K562 (cell line): ENCODE results near the gene HDAC10. TPM values are rescaled to one million over a fixed set of nuclear protein-coding genes. Genes with fewer than 3 reads are reported as not detected.

Source experiments
- ATAC-seq: fragments of 200-7000 bp; cut with Tn5 transposase; 3 replicates; pipeline ENCODE4 v1.9.1; 2020; ENCODE audit warnings: moderate library complexity
- BruUV-seq: library from RNA; stranded (reverse); fragments of 400-500 nt; replicated peaks from 2 replicates; lab custom pipeline; 2021; lab: Mats Ljungman, UMichigan
- CTCF ChIA-PET: fragments of 300-600 bp; formaldehyde crosslinking; extraction: SDS; loops from one replicate; lab custom pipeline; 2021; ENCODE audit warnings: low intra/inter-chr PET ratio; lab: Yijun Ruan, JAX
- POLR2A ChIA-PET: fragments of 300-600, 350-650 bp; sonication (Branson Sonifier 250); formaldehyde crosslinking; extraction: SDS; loops from one replicate; lab custom pipeline; 2021; ENCODE audit warnings: antibody characterized with exemption, inconsistent platforms; lab: Yijun Ruan, JAX
- DNase-seq, 4 experiments: peaks; one replicate each; pipeline versions ENCODE4 v3.0.0 to v3.0.0-alpha.2; 2011 to 2018; ENCODE audit warnings: low spot score in 3 of 4, mixed read lengths in 3 of 4; ENCODE audit errors: extremely low read depth in 1 of 4
- FAIRE-seq: peaks from 2 replicates; lab custom pipeline; 2011; peaks lifted over from hg19 to GRCh38; lab: Jason Lieb, UNC
- H2AFZ ChIP-seq: 2 replicates; pipeline ENCODE4 v1.6.0; 2011; ENCODE audit warnings: low read depth, low read length, control low read depth, inconsistent platforms
- H3K27ac ChIP-seq: fragments of 200-600 bp; 3 replicates; pipeline ENCODE4 v1.8.0; 2011; ENCODE audit warnings: low read depth, mild to moderate bottlenecking, control low read depth, inconsistent platforms, low read length, moderate library complexity, mixed read lengths; ENCODE audit errors: extremely low read depth
- H3K27me3 ChIP-seq, 2 experiments: fragments of 300-600 bp in 1 of 2; 2 replicates in 1 of 2; 3 replicates in 1 of 2; pipeline versions ENCODE4 v1.6.0 to v1.8.0; 2011; ENCODE audit warnings: inconsistent platforms in 2 of 2, low read length in 2 of 2, mild to moderate bottlenecking in 1 of 2, mixed read lengths in 1 of 2, moderate library complexity in 1 of 2; ENCODE audit not compliant: control insufficient read depth in 2 of 2, insufficient read depth in 2 of 2
- H3K36me3 ChIP-seq: fragments of 300-600 bp; 3 replicates; pipeline ENCODE4 v1.8.0; 2011; ENCODE audit warnings: mild to moderate bottlenecking, low read length, inconsistent platforms; ENCODE audit not compliant: control insufficient read depth, insufficient read depth
- H3K4me1 ChIP-seq, 2 experiments: fragments of 200-600 bp in 1 of 2; replicated peaks in 1 of 2; 2 replicates in 1 of 2; 3 replicates in 1 of 2; pipeline versions ENCODE4 v1.5.1 to v1.8.0; 2011; ENCODE audit warnings: inconsistent platforms in 2 of 2, low read length in 2 of 2, mild to moderate bottlenecking in 1 of 2, mixed read lengths in 1 of 2, moderate library complexity in 1 of 2; ENCODE audit not compliant: control insufficient read depth in 2 of 2, insufficient read depth in 2 of 2
- H3K4me2 ChIP-seq: 2 replicates; pipeline ENCODE4 v1.6.1; 2011; ENCODE audit warnings: low read length, control low read depth, inconsistent platforms, mixed read lengths; ENCODE audit not compliant: insufficient read depth
- H3K4me3 ChIP-seq: fragments of 200-600 bp; sonication (generic), shearing (Covaris generic); 2 replicates; pipeline ENCODE4 v1.5.1; 2016; ENCODE audit warnings: control low read depth, inconsistent platforms
- H3K79me2 ChIP-seq: fragments of 200-600 bp; 3 replicates; pipeline ENCODE4 v1.8.0; 2011; ENCODE audit warnings: low read length, inconsistent platforms; ENCODE audit not compliant: control insufficient read depth, insufficient read depth
- H3K9ac ChIP-seq, 2 experiments: 2 replicates each; pipeline versions ENCODE4 v1.6.0 to v1.6.1; 2011; ENCODE audit warnings: low read depth in 2 of 2, low read length in 2 of 2, control low read depth in 1 of 2, inconsistent platforms in 1 of 2, mild to moderate bottlenecking in 1 of 2, mixed read lengths in 1 of 2; ENCODE audit not compliant: insufficient read depth in 1 of 2
- H3K9me1 ChIP-seq: one replicate; pipeline ENCODE4 v1.6.0; 2011; ENCODE audit warnings: inconsistent platforms, mild to moderate bottlenecking, low read length, moderate library complexity; ENCODE audit not compliant: control insufficient read depth, insufficient read depth
- H3K9me3 ChIP-seq: replicated peaks from 2 replicates; pipeline ENCODE4 v1.5.1; 2011; ENCODE audit warnings: low read depth, low read length, inconsistent platforms; ENCODE audit not compliant: control insufficient read depth, insufficient read depth
- H4K20me1 ChIP-seq: replicated peaks from 2 replicates; pipeline ENCODE4 v1.6.1; 2011; ENCODE audit warnings: low read length, inconsistent platforms, mixed read lengths; ENCODE audit not compliant: control insufficient read depth, insufficient read depth
- ATF1 ChIP-seq, 2 experiments: fragments of 450-650 bp in 1 of 2; IDR thresholded peaks; 2 replicates each; pipeline ENCODE4 v1.6.1; 2016; ENCODE audit warnings: missing compliant biosample characterization in 1 of 2, missing genetic modification characterization in 1 of 2
- CHD2 ChIP-seq: IDR thresholded peaks from 2 replicates; pipeline ENCODE4 v1.6.1; 2011; ENCODE audit warnings: low read depth, low read length
- CREB1 ChIP-seq, 2 experiments: sonication (generic) in 1 of 2; formaldehyde crosslinking in 1 of 2; IDR thresholded peaks; 2 replicates each; pipeline versions ENCODE4 v1.6.1 to v1.8.0; 2012 to 2022; ENCODE audit warnings: inconsistent platforms in 1 of 2, mild to moderate bottlenecking in 1 of 2, missing genetic modification reagents in 1 of 2, moderate library complexity in 1 of 2
- DIDO1 ChIP-seq: fragments of 450-650 bp; IDR thresholded peaks from 2 replicates; pipeline ENCODE4 v1.6.1; 2016; ENCODE audit warnings: low read depth, missing biosample characterization, missing genetic modification characterization
- GABPB1 ChIP-seq: sonication (generic); formaldehyde crosslinking; IDR thresholded peaks from 2 replicates; pipeline ENCODE4 v1.8.0; 2022; ENCODE audit warnings: mild to moderate bottlenecking, missing genetic modification reagents
- MYBL2 ChIP-seq, 2 experiments: fragments of 450-650 bp in 1 of 2; sonication (generic) in 1 of 2; formaldehyde crosslinking in 1 of 2; IDR thresholded peaks; 2 replicates each; pipeline versions ENCODE4 v1.6.1 to v1.8.1; 2017 to 2022; ENCODE audit warnings: borderline replicate concordance in 1 of 2, inconsistent platforms in 1 of 2, low read depth in 1 of 2, mild to moderate bottlenecking in 1 of 2, missing genetic modification reagents in 1 of 2, moderate library complexity in 1 of 2
- MYC ChIP-seq, 2 experiments: fragments of 250-450 bp in 1 of 2; sonication (Bioruptor Pico) in 1 of 2; IDR thresholded peaks; 2 replicates each; pipeline versions ENCODE4 v1.5.1 to v1.6.1; 2012 to 2021; ENCODE audit warnings: low read depth in 2 of 2, borderline replicate concordance in 1 of 2, improper control_type of control experiment in 1 of 2, low read length in 1 of 2, mild to moderate bottlenecking in 1 of 2, moderate library complexity in 1 of 2
- MYNN ChIP-seq, 2 experiments: sonication (generic); formaldehyde crosslinking in 1 of 2; IDR thresholded peaks; 2 replicates each; pipeline versions ENCODE4 v1.5.0 to v1.6.1; 2016 to 2020; ENCODE audit warnings: antibody characterized with exemption in 1 of 2, missing genetic modification reagents in 1 of 2
- POLR2H ChIP-seq: IDR thresholded peaks from 2 replicates; pipeline ENCODE4 v1.6.1; 2016; ENCODE audit warnings: missing genetic modification characterization, low read depth, mild to moderate bottlenecking, control low read depth, missing compliant biosample characterization, moderate library complexity
- POLR3A ChIP-seq: IDR thresholded peaks from 2 replicates; pipeline ENCODE4 v1.6.1; 2011; ENCODE audit warnings: borderline replicate concordance, mild to moderate bottlenecking, moderate library complexity; ENCODE audit not compliant: insufficient read length, insufficient read depth; ENCODE audit errors: extremely low read depth
- RB1 ChIP-seq: fragments of 450-650 bp; IDR thresholded peaks from 2 replicates; pipeline ENCODE4 v1.6.1; 2017; ENCODE audit warnings: low read depth, mild to moderate bottlenecking
- SUPT5H ChIP-seq: fragments of 450-650 bp; IDR thresholded peaks from 2 replicates; pipeline ENCODE4 v1.6.1; 2016
- U2AF1 ChIP-seq: fragments of 200-400 bp; formaldehyde crosslinking; optimal IDR thresholded peaks from 2 replicates; pipeline ENCODE3; 2017; ENCODE audit warnings: mild to moderate bottlenecking, low read depth, low read length, moderate library complexity
- ZNF695 ChIP-seq: fragments of 450-650 bp; formaldehyde crosslinking; IDR thresholded peaks from 2 replicates; pipeline ENCODE4 v1.4.0; 2020; ENCODE audit warnings: mild to moderate bottlenecking, moderate library complexity
- WGBS: fragments of 100-300 bp; shearing (Covaris generic); methylation state at CpG from one replicate; pipeline ENCODE4 v1.1.6; 2016; ENCODE audit warnings: low coverage, mixed read lengths; ENCODE audit not compliant: insufficient coverage; ENCODE audit errors: missing lambda C conversion rate; 5-methylcytosine and 5-hydroxymethylcytosine counted together
- in situ Hi-C: fragments of 300-500 bp; cut with MboI; formaldehyde crosslinking; loops from 4 replicates; pipeline ENCODE4 v1.15.0; 2018; ENCODE audit warnings: inconsistent platforms, mixed read lengths
- intact Hi-C: fragments of 100-400 bp; cut with micrococcal nuclease; formaldehyde crosslinking; loops from 2 replicates; pipeline ENCODE4 v1.14.2; 2022
- polyA plus RNA-seq, 8 experiments: library from polyadenylated mRNA; depleted of rRNA in 4 of 8; stranded (reverse) in 5 of 8; unstranded in 3 of 8; fragments of >200 nt; fragmentation: Nextera tagmentation in 2 of 8; fragmentation: Illumina TruSeq in 1 of 8; extraction: Ambion mirVana in 2 of 8; extraction: Trizol in 1 of 8; gene quantifications; 2 replicates each; pipeline versions ENCODE4 v1.2.1 to v1.2.3, GENCODE V29; 2011 to 2014; ENCODE audit warnings: inconsistent platforms in 1 of 8, missing spikeins in 1 of 8
- total RNA-seq, 7 experiments: library from RNA; depleted of rRNA in 6 of 7; stranded (reverse); fragments of >200 nt in 6 of 7; fragmentation: Illumina TruSeq in 2 of 7; extraction: Trizol in 2 of 7; gene quantifications; 2 replicates each; pipeline versions ENCODE4 v1.2.1 to v1.2.3, GENCODE V29; 2011 to 2021; ENCODE audit warnings: low replicate concordance in 1 of 7
- TF ChIP-seq, protein P1 (sequence below): fragments of 250-450 bp; sonication (Bioruptor Pico); IDR thresholded peaks from 2 replicates; pipeline ENCODE4 v1.4.0; 2020; ENCODE audit warnings: mild to moderate bottlenecking, moderate library complexity
- TF ChIP-seq, protein P2 (sequence below), 2 experiments: fragments of 450-650 bp; IDR thresholded peaks; 2 replicates each; pipeline ENCODE4 v1.6.1; 2016

The HDAC10 gene
- total and polyA plus RNA-seq, 9 of the 15 experiments (the other 6 are each of a cell fraction or from before 2014, with no cell fraction given), result 0.10 to 44.2 (median 6.5) TPM

DNA sequence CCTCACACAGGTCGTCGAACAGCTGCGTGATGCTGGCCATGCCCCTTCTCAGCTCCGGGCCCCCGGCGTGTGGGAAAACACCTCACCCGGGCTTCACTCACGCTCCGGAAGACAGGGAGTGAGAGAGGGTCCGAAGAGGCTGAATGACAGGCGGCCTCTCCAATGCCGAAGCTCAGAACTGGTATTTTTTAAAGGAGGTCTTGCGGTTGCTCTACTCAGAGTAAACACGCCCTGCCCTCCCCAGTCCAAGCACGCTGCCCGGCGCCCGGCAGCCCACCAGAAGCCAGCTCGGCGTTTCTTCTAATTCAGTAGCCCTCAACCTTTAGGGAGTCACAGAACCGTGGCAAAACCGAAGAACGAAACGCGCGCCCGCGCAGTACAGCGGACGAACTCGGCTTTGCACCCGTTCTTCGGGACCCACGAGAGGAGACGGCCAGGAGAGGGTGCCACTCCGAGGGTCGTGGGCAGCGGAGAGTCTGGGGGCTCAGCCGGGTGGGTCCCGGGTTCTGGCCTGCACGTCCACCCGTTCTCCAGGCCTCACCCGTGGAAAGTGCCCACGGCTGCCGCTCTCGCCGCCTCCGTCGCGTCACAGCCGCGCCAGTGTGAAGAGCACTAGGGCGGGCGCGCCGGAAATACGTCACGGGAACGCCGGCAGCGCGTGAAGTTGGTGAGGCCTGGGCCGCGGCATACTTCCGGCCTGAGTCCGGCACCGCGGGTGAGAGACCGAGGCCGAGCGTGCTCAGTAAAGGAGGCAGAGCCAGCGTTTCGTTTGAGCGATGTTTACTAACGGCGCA lies 6.4 kb downstream of the HDAC10 start, which contains the start of gene TUBGCP6:
TSS of gene TUBGCP6 (minus strand) at position 604 of the 794 bp plus-strand sequence. CDS start at position 40, 564 bp downstream.
- in situ Hi-C loops, result loop anchor here (5.0 kb wide), 1 partner anchor 98 kb away; the partner anchor contains the start of gene PPP6R2
- TSS peak; percentile 54 for BruUV-seq
- Histone ChIP-seq H3K4me2 (peak within 1 kb of the TSS; percentile 79), H3K4me1 (peaks cover 9 to 61% of the 10 kb centered on the region in 2 experiments), H3K4me3 (peak within 1 kb of the TSS; percentile 76), H2AFZ (peak within 1 kb of the TSS; percentile 77), H3K27ac (peak within 1 kb of the TSS; percentile 81), H3K9me1 (no peaks in the 10 kb centered on the region), H3K36me3 (peaks cover 45% of the 10 kb centered on the region; the same call in 2 of the 3 replicates), H3K79me2 (peaks cover 68% of the 10 kb centered on the region), H3K9ac (peak within 1 kb of the TSS; percentile 80 to 93), H4K20me1 (peaks cover 15% of the 10 kb centered on the region), H3K27me3 (no peaks in the 10 kb centered on the region), H3K9me3 (no peaks in the 10 kb centered on the region)
- DNase-seq (peak; percentile 63 to 93 (median 74)), FAIRE-seq (peak; percentile 74), ATAC-seq (peak; percentile 82)
- under 1% methylated on average over 69 of the region's 76 CpGs for WGBS
- ChIA-PET CTCF (no interaction called here), POLR2A (interaction anchor here (0.6 to 0.7 kb wide), 3 partner anchors 11 to 149 kb away, joined by 3 read pairs; no protein-coding TSS in a partner anchor)
- intact Hi-C loops, result loop anchor here (5.0 kb wide), 1 partner anchor 253 kb away; no protein-coding TSS in a partner anchor
- TF ChIP-seq CHD2, result peak; percentile 63; the same call in 1 of the 2 replicates
- peak; percentile 96 for TF ChIP-seq ATF1 (CRISPR knock-in tag; IDR thresholded peaks at IDR 0.05)
- TF ChIP-seq ATF1 (tag; IDR thresholded peaks at IDR 0.05), result peak; percentile 99
- peak; percentile 87 for TF ChIP-seq SUPT5H
- TF ChIP-seq CREB1 (IDR thresholded peaks at IDR 0.05), result peak; percentile 98
- peak; percentile 100 for TF ChIP-seq CREB1 (CRISPR knock-in tag; IDR thresholded peaks at IDR 0.05)
- TF ChIP-seq GABPB1, result peak; percentile 99
- TF ChIP-seq DIDO1, result peak; percentile 78; the same call in 1 of the 2 replicates
- TF ChIP-seq U2AF1, result peak; percentile 51
- TF ChIP-seq, protein P1, sequence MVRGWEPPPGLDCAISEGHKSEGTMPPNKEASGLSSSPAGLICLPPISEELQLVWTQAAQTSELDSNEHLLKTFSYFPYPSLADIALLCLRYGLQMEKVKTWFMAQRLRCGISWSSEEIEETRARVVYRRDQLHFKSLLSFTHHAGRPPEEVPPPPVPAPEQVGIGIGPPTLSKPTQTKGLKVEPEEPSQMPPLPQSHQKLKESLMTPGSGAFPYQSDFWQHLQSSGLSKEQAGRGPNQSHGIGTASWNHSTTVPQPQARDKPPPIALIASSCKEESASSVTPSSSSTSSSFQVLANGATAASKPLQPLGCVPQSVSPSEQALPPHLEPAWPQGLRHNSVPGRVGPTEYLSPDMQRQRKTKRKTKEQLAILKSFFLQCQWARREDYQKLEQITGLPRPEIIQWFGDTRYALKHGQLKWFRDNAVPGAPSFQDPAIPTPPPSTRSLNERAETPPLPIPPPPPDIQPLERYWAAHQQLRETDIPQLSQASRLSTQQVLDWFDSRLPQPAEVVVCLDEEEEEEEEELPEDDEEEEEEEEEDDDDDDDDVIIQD (CRISPR knock-in tag), result no peak
- TF ChIP-seq POLR3A, result no peak
- TF ChIP-seq RB1, result 0 out of 2 replicates have a peak, but pooled peaks have one; percentile 57
- TF ChIP-seq MYBL2 (IDR thresholded peaks at IDR 0.05; ENCODE audit: low read depth), result no peak
- no peak for TF ChIP-seq MYBL2 (CRISPR knock-in tag; IDR thresholded peaks at IDR 0.05; ENCODE audit: borderline replicate concordance)
- no peak for TF ChIP-seq ZNF695
- TF ChIP-seq MYC (IDR thresholded peaks at IDR 0.05; ENCODE audit: low read depth, low read length), result peak; percentile 84
- no peak for TF ChIP-seq MYC (CRISPR knock-in tag; IDR thresholded peaks at IDR 0.05; ENCODE audit: borderline replicate concordance, low read depth)
- peak; percentile 55; the same call in 1 of the 2 replicates for TF ChIP-seq POLR2H (tag)
- 0 out of 2 replicates have a peak, but pooled peaks have one; percentile 25 for TF ChIP-seq MYNN (IDR thresholded peaks at IDR 0.05)
- no peak for TF ChIP-seq MYNN (CRISPR knock-in tag; IDR thresholded peaks at IDR 0.05)
- TF ChIP-seq, protein P2, sequence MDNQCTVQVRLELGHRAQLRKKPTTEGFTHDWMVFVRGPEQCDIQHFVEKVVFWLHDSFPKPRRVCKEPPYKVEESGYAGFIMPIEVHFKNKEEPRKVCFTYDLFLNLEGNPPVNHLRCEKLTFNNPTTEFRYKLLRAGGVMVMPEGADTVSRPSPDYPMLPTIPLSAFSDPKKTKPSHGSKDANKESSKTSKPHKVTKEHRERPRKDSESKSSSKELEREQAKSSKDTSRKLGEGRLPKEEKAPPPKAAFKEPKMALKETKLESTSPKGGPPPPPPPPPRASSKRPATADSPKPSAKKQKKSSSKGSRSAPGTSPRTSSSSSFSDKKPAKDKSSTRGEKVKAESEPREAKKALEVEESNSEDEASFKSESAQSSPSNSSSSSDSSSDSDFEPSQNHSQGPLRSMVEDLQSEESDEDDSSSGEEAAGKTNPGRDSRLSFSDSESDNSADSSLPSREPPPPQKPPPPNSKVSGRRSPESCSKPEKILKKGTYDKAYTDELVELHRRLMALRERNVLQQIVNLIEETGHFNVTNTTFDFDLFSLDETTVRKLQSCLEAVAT (IDR thresholded peaks at IDR 0.05), result peak in 1 of 2 experiments; percentile 76; a peak in 2 of 4 replicates
